ENCODE results near the gene SLC8A3. TPM values are rescaled to one million over a fixed set of nuclear protein-coding genes. Genes with fewer than 3 reads are reported as not detected.

SLC8A3 gene
- polyA plus RNA-seq, 3 donors = 0.01 TPM; not detected in 2

DNA sequence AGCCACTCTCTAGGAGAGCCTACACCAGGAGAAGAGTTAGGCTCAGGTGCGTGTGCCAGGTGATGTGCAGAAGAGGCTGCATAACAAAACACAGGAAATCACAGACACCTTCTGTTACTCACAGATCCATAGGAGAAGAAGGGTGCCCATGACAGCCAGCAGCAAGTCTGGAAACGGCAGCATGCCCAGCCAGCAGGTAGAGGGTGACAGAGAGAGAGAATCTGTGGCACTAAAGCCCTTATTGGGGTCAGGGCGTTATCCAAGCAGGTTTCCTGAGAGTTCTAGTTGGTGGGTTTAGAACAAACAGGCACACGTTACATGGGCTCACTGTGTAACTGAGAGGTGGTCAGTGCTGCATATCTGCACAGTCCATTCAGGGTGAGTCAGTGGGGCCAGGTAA lies 14.9 kb upstream of the SLC8A3 start:
- H3K36me3 Mint-ChIP-seq = no peaks in the 10 kb centered on the region
- H3K27ac Mint-ChIP-seq = no peak overlapping the region
- Histone ChIP-seq H2AFZ (ENCODE audit: insufficient read depth, low read depth, low read length, poor library complexity, severe bottlenecking) (no peak overlapping the region), H4K20me1 (ENCODE audit: insufficient read depth, low read length) (no peaks in the 10 kb centered on the region), H3K4me2 (replicated peaks; ENCODE audit: extremely low read depth, low read length, poor library complexity, severe bottlenecking) (no peak overlapping the region), H3K27ac (ENCODE audit: low read depth in 1 of 2, low read length in 2 of 2) (no peak overlapping the region), H3K79me2 (ENCODE audit: insufficient read depth, low read length) (no peaks in the 10 kb centered on the region), H3K9ac (ENCODE audit: insufficient read depth, low read length, poor library complexity, severe bottlenecking) (no peak overlapping the region), H3K9me3 (replicated peaks in 1 of 2; ENCODE audit: control insufficient read depth in 1 of 2, insufficient read depth in 1 of 2, low read length in 2 of 2) (no peaks in the 10 kb centered on the region), H3K27me3 (ENCODE audit: control insufficient read depth in 2 of 2, insufficient read depth in 2 of 2, low read length in 2 of 2) (no peaks in the 10 kb centered on the region), H3K4me1 (ENCODE audit: control insufficient read depth in 1 of 2, insufficient read depth in 2 of 2, low read length in 2 of 2) (no peaks in the 10 kb centered on the region), H3K4me3 (replicated peaks in 1 of 3; ENCODE audit: low read depth in 2 of 3, low read length in 3 of 3) (no peak overlapping the region), H3K36me3 (replicated peaks in 1 of 2; ENCODE audit: control insufficient read depth in 1 of 2, insufficient read depth in 2 of 2, low read length in 2 of 2) (no peaks in the 10 kb centered on the region)
- peaks cover 0 to 5% (median 0%) of the 10 kb centered on the region in 7 donors for H3K9me3 Mint-ChIP-seq
- H3K4me3 Mint-ChIP-seq = no peak overlapping the region
- no peak for DNase-seq
- H3K27me3 Mint-ChIP-seq (ENCODE audit: low read depth in 3 of 3) = peaks cover 2 to 4% (median 3%) of the 10 kb centered on the region in 3 donors
- WGBS (ENCODE audit: insufficient coverage) = 93% methylated on average over 3 of the region's 4 CpGs
- TF ChIP-seq, protein P1, sequence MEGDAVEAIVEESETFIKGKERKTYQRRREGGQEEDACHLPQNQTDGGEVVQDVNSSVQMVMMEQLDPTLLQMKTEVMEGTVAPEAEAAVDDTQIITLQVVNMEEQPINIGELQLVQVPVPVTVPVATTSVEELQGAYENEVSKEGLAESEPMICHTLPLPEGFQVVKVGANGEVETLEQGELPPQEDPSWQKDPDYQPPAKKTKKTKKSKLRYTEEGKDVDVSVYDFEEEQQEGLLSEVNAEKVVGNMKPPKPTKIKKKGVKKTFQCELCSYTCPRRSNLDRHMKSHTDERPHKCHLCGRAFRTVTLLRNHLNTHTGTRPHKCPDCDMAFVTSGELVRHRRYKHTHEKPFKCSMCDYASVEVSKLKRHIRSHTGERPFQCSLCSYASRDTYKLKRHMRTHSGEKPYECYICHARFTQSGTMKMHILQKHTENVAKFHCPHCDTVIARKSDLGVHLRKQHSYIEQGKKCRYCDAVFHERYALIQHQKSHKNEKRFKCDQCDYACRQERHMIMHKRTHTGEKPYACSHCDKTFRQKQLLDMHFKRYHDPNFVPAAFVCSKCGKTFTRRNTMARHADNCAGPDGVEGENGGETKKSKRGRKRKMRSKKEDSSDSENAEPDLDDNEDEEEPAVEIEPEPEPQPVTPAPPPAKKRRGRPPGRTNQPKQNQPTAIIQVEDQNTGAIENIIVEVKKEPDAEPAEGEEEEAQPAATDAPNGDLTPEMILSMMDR (IDR thresholded peaks at IDR 0.05) = no peak
- no peaks in the 10 kb centered on the region for H3K4me1 Mint-ChIP-seq
- intact Hi-C loops (cut with micrococcal nuclease) = no loop called here

DNA sequence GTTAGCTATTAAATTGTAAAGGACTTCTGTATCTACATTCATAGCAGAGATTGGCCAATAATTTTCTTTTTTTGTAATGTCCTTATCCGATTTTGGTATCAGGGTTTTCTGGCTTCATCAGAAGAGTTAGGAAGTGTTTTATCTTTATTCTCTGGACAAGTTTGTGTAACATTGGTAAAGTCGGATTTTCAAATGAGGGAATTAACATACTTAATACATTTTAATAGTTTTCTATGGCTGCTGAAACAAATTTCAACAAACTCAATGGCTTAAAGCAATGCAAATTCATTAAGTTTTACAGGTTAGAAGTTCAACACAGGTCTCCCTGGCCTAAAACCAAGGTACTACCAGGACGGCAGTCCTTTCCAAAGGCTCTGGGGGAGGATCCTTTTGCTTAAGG lies 13.2 kb upstream of the SLC8A3 start:
- H3K36me3 ChIP-seq (replicated peaks in 1 of 2; ENCODE audit: control insufficient read depth in 1 of 2, insufficient read depth in 2 of 2, low read length in 2 of 2) = no peaks in the 10 kb centered on the region
- peaks cover 0 to 5% (median 0%) of the 10 kb centered on the region in 7 donors for H3K9me3 Mint-ChIP-seq
- H3K4me3 Mint-ChIP-seq = no peak overlapping the region
- no peaks in the 10 kb centered on the region for H3K27me3 ChIP-seq (ENCODE audit: control insufficient read depth in 2 of 2, insufficient read depth in 2 of 2, low read length in 2 of 2)
- TF ChIP-seq, protein P1 (IDR thresholded peaks at IDR 0.05) = no peak
- H3K9me3 ChIP-seq (replicated peaks in 1 of 2; ENCODE audit: control insufficient read depth in 1 of 2, insufficient read depth in 1 of 2, low read length in 2 of 2) = no peaks in the 10 kb centered on the region
- no peak overlapping the region for H3K4me3 ChIP-seq (replicated peaks in 1 of 3; ENCODE audit: low read depth in 2 of 3, low read length in 3 of 3)
- H3K36me3 Mint-ChIP-seq = no peaks in the 10 kb centered on the region
- H3K27me3 Mint-ChIP-seq (ENCODE audit: low read depth in 3 of 3) = peaks cover 2 to 10% (median 6%) of the 10 kb centered on the region in 3 donors
- no peak overlapping the region for H3K4me2 ChIP-seq (replicated peaks; ENCODE audit: extremely low read depth, low read length, poor library complexity, severe bottlenecking)
- no peaks in the 10 kb centered on the region for H3K4me1 ChIP-seq (ENCODE audit: control insufficient read depth in 1 of 2, insufficient read depth in 2 of 2, low read length in 2 of 2)
- H3K79me2 ChIP-seq (ENCODE audit: insufficient read depth, low read length) = no peaks in the 10 kb centered on the region
- WGBS (ENCODE audit: insufficient coverage) = no CpG with 5 or more reads among the region's 3 CpGs
- H4K20me1 ChIP-seq (ENCODE audit: insufficient read depth, low read length) = no peaks in the 10 kb centered on the region
- H2AFZ ChIP-seq (ENCODE audit: insufficient read depth, low read depth, low read length, poor library complexity, severe bottlenecking) = no peak overlapping the region
- no peak overlapping the region for H3K9ac ChIP-seq (ENCODE audit: insufficient read depth, low read length, poor library complexity, severe bottlenecking)
- intact Hi-C loops (cut with micrococcal nuclease) = no loop called here
- no peak for DNase-seq
- no peak overlapping the region for H3K27ac Mint-ChIP-seq
- H3K4me1 Mint-ChIP-seq = no peaks in the 10 kb centered on the region
- H3K27ac ChIP-seq (ENCODE audit: low read depth in 1 of 2, low read length in 2 of 2) = no peak overlapping the region

All from CD14-positive monocyte (primary cell).